Activated T-helper 1 cell treated with anti-CD3 and anti-CD28 coated beads, Interleukin-2, amount 50 U/mL, for 16 hours (primary cell): Measurements from ENCODE around the gene TRMU.
"Not testable (repeated sequence)": the region's sequence is repeated elsewhere in the genome, so short reads cannot be mapped to it uniquely, and the experiment has no call there.

Experiments
- DNase-seq, 2 donors: peaks; one replicate each; pipeline ENCODE4 v3.0.0-alpha.2; 2020; ENCODE audit warnings: low read depth in 1 of 2, low spot score in 1 of 2

TRMU gene

GRCh38 chr22:46299101-46299500 is 36.4 kb upstream of the TRMU start:
- DNase-seq = no peak

GRCh38 chr22:46300491-46300890 is 35.0 kb upstream of the TRMU start:
- no peak for DNase-seq

- no peak for DNase-seq
Observed at GRCh38 chr22:46303347-46303965, 32.1 kb upstream of the TRMU start.

GRCh38 chr22:46308283-46308988 is 27.1 kb upstream of the TRMU start:
- no peak for DNase-seq

GRCh38 chr22:46309526-46310085 is 25.9 kb upstream of the TRMU start:
- DNase-seq = no peak

- DNase-seq = no peak
Observed at GRCh38 chr22:46312056-46312455, 23.5 kb upstream of the TRMU start.

GRCh38 chr22:46312848-46313247 is 22.7 kb upstream of the TRMU start:
- not testable (repeated sequence) for DNase-seq

- DNase-seq = no peak
Observed at GRCh38 chr22:46315976-46316375, 19.5 kb upstream of the TRMU start.

- DNase-seq = no peak
Observed at GRCh38 chr22:46317646-46318045, 17.9 kb upstream of the TRMU start.

GRCh38 chr22:46318576-46318975 is 16.9 kb upstream of the TRMU start:
- DNase-seq = no peak

- DNase-seq = no peak
Observed at GRCh38 chr22:46319319-46319718, 16.2 kb upstream of the TRMU start.

GRCh38 chr22:46320166-46320710 is 15.3 kb upstream of the TRMU start:
- no peak for DNase-seq

GRCh38 chr22:46320716-46321386 is 14.7 kb upstream of the TRMU start:
- DNase-seq = no peak

GRCh38 chr22:46322711-46323110 is 12.8 kb upstream of the TRMU start:
- DNase-seq = no peak

- DNase-seq = no peak
Observed at GRCh38 chr22:46323162-46323561, 12.4 kb upstream of the TRMU start.

GRCh38 chr22:46326066-46326680 is 9.3 kb upstream of the TRMU start:
- DNase-seq = no peak

GRCh38 chr22:46327691-46328465 is 7.6 kb upstream of the TRMU start:
- DNase-seq = no peak

- DNase-seq = no peak
Observed at GRCh38 chr22:46328797-46329196, 6.7 kb upstream of the TRMU start.

GRCh38 chr22:46329616-46330015 is 5.9 kb upstream of the TRMU start:
- DNase-seq = no peak

- no peak for DNase-seq
Observed at GRCh38 chr22:46330426-46330825, 5.1 kb upstream of the TRMU start.

GRCh38 chr22:46331496-46331895 is 4.0 kb upstream of the TRMU start:
- DNase-seq = no peak
